Tongue (tissue), 2 donors: ENCODE data around the gene CD38. TPM values are rescaled to one million over a fixed set of nuclear protein-coding genes. Genes with fewer than 3 reads are reported as not detected.
"Not testable (repeated sequence)": the region's sequence is repeated elsewhere in the genome, so short reads cannot be mapped to it uniquely, and the experiment has no call there.

ENCODE experiments used
- DNase-seq: peaks from one replicate; pipeline ENCODE4 v3.0.0-alpha.2; 2015
- total RNA-seq: library from RNA; depleted of rRNA; stranded (reverse); fragments of >200 nt; gene quantifications from one replicate; pipeline ENCODE4 v1.2.3, GENCODE V29; 2014

Gene CD38
- total RNA-seq, 1 donor from 2014 or later = 4.4 TPM

DNA sequence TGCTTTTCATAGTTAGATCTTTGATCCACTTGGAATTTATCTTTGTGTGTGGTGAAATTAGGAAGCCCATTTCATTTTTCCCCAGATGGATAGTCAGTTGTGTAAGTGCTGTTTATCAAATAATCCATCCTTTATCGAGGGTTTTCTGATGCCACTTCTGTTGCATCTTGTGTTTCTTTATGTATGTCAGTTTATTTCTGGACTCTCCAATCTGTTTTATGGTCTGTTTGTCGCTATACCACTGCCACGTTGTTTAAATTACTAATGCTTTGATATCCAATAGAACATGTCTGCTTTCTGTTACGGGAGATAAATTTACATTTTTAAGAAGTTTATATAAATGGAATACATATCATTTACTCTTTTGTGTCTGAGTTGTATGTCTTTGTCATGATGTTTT, 21.0 kb downstream of the CD38 start:
- DNase-seq = no peak

DNA sequence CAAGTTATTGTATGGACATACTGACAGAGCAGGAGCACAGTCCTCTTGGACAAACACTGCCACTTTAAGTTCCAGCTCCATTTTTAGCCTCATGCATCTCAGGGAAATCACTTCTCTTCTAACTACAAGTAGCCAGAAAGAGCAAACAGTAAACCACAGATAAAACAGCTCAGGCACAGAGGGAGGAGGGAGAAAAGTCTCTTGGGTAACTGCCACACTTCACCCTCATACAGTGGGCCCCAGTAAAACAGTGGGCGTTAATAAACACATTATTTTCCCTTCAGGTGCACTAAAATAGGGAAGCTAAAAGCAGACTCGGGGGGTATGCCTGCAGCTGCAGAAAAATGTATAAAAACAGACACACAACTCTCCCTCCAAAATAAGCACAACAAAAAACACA, 21.6 kb downstream of the CD38 start:
- no peak for DNase-seq

DNA sequence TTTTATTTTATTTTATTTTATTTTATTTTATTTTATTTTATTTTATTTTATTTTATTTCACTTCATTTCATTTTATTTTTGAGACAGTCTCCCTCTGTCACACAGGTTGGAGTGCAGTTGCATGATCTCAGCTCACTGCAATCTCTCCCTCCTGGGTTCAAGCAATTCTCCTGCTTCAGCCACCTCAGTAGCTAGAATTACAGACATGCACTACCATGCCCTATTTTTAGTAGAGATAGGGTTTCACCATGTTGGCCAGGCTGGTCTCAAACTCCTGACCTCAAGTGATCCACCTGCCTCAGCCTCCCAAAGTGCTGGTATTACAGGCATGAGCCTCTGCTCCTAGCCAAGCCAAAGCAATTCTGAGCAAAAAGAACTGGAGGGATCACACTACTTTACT, 24.4 kb downstream of the CD38 start:
- DNase-seq = not testable (repeated sequence)

DNA sequence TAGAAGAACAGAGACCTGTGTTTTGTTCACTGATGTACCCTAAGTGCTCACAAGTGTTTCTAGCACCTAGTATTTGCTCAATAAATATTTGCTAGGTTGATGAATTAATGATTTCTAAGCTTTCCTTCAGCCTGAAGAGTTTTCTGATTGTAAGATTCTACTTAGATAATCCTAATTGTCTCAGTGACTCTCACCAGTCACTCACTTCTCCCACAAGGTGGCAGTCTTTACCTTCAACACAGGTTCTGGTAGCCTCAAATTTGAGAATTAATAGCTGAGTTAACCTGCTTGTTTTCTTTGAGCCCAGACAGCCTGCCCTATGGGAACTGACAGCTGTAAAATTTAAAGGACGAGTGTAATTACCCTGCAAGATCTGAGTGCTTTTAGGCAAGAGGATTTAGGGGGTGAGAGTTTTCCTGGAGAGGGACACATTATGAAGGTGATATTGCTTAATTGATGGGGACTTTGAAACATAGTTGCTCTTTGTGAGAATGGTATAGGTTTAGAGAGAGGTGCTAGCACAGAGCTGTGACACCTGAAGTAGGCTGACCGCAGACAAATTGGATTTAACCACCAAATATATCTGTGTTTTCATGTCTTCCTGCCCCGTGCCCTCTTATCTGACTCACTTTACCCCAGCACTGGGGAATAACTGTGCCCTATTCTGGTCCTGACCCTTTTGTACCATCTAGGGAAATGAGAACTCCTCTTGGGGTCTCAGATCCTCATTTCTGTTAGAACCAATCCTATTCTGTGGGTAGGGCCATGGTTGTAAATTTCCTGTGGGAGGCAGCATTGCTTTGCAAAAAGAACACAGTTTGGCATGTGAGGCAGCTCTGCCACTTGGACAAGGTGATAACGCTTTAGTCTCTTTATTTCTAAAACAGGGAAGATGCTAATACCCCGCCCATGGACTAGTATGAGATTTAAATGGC, 27.7 kb downstream of the CD38 start:
- peak; percentile 80 for DNase-seq

DNA sequence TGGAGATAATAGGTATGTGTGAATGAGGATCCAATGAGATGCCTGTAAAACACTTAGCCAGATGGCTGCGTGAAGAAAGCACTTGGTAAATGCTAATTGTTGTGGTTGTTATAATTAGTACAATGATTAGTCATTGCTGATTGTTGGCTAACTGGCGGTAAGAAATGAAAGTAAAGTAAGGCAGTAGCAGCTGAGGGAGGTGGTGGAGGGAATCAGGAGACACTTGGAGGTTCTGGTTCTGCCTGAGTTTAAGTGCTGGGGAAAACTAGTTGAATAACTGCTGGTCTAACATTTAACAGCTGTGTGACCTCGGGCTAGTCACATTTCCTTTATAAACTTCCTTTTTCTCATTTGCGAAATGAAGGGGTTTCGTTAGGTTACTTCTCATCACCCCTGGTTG, 30.9 kb downstream of the CD38 start:
- DNase-seq = no peak

DNA sequence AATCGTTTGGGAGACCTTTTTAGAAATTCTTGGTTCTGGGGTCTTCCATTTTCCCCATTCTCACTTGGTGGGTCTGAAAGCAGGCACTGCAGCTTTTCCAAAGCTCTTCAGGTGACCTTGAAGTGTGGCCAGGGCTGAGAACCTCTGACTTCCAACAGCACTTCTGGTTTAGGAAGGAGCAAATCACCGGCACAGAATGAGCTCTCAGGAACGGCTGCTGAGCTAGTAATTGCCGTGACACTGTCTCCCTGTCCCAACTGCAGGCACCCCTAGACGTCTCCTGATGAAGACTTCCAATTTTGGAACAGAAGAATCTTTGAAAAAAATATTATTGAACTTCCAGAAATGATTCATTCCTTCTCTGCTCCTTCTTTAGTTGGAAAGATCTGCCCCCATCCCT, 31.3 kb downstream of the CD38 start:
- DNase-seq = no peak

DNA sequence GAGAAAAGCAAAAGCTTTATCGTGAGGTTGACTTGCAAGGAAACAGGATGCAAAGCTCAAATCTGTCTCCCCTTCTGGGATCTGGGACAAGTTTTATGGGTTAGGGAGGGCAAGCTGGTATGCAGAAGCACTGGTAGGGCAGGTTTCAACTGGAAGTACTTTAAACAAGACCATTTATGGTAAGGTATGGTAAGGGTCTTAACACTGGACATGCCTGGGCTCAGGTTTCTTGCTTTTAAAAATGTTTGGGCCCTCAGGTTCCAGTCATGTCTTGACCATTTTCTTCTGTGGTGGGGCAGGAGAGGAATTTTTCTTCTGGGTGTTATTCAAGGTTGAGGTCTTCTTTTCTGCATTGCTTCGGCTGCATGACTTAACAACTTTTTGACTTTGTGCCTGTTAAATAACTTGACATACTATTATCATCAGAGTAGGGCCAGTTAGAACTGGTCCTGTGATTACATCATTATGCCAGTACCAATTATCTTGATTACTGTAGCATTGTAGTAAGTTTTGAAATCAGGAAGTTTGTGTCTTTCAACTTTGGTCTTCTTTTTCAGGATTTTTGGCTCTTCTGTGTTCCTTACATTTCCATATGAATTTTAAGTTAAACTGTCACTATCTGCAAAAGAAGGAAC, 33.7 kb downstream of the CD38 start:
- DNase-seq = no peak

DNA sequence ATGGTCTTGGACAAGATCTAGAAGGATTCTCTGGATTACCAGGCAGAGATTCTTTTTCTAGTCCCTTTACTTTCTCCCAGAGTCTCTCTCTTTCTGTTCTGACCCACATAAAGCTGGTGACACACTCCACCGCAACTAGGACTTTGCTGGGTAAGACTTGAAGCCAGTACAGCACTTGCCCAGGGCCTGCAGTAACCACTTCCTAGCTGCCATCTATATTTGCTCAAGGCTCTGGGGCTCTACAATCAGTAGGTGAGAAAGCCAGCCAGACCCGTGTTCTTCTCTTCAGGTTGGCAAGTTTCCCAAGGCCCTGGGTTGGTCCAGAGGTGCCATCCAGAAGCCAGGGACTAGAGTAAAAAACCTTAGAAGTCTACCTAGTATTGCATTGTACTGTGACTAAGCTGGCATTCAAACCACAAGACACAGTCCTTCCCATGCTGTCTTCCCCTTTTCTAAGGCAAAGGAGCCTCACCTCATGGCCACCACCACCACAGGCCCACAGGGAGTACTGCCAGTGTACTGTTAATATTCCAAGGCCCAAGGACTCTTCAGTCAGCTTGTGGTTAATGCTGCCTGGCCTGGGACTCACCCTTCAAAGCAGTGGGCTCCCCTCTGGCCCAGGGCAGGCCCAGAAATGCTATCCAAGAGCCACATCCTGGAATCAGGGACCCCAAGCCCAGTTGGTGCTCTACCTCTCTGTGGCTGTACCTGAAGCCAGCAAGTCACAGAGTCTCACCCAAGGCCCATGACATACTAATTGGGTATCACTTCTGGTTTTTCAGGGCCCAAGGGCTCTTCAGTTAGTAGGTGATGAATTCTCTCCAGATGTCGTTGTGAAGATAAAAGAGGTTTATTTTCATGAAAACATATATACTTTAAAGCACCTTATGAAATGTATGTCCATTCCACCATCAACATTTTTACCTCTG, 54.7 kb downstream of the CD38 start:
- no peak for DNase-seq

DNA sequence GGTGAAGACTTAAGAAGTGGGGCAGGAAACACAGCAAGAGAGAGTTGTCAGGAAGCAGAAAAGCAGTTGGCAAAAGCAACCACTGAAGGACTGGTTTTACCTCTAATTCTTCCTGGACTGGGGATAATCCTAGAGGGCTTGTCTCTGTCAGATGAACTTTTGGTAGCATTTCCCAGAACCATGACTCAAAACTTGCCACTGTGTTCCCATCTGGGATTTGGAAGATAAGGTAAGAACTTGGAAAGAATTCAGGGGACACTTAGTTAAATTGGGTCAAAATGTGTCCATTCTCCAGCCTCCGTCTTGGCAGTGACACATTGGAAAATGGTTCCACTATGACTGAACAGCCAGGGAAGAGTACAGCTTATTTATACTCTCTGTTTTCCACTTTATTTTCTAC, 55.7 kb downstream of the CD38 start:
- no peak for DNase-seq

DNA sequence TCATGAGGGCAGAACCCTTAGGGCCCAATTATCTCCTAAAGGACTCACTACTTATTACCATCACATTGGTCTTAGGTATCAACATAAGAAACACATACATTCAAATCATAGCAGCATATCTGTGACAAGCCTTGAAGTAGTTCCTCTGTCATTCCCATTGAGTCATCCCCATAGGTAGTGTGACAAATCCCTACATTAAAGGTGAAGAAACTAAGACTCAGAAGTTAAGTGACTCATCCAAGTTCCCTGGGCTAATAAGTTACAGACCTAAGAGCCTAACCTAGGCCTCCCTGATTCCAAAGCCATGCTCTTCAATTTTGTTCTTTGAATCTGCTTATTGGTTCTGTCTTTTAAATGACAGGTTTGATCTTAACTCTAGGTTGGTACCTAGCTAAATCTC, 58.2 kb downstream of the CD38 start:
- no peak for DNase-seq

DNA sequence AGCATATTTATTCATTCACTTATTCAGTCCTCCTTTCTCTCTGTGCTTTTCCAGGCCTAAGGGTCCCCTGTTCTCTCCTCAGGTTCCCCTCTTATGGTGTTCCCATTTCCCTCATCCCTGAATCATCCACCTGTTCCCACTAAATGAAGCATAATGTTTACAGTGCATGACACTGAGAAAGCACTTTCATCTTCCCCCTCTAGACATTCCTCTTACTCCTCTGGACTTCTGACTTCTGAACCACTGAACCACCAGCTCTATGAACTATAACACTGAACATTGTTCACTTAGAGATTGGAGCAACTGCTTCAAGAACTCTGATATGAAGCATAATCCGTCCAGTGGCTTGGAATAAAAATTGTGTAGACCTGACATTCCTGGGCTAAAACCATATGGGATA, 59.5 kb downstream of the CD38 start:
- no peak for DNase-seq

DNA sequence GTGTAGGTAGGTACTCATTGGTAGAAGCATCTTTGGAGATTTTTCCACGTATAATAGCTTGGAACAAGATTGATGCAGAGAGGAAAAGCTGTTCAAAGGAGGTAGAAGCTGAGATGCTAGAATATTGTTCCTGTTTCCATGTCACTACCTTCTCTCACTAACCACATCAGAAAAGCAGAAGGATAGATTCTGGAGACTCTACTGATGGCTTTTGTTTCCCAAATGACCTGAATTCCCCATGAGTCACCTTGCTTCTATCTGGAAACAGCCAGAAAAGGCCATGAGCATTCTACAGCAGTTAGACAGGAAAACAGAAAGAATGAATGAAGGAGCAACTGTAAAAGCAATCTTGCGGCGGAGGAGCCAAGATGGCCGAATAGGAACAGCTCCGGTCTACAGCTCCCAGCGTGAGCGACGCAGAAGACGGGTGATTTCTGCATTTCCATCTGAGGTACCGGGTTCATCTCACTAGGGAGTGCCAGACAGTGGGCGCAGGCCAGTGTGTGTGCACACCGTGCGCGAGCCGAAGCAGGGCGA, 63.1 kb downstream of the CD38 start:
- DNase-seq = not testable (repeated sequence)

DNA sequence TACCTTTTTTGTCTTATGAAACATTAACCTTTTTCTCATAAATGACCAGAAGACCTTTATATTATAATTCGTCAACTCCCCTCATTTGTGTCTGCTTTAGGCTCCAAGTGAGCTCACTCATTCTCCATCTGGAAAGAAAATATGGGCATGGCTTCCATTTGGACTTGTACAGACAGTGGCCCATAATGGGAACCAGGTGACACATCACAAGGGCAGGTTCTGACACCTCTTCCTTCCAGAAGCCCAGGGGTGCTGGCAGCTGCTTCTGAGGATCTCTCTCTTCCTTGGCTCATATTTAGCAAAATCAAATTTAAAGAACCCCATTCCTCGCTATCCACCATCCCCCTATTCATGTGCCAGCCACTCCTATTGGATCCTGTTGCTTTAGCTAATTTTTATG, 69.6 kb downstream of the CD38 start:
- no peak for DNase-seq

DNA sequence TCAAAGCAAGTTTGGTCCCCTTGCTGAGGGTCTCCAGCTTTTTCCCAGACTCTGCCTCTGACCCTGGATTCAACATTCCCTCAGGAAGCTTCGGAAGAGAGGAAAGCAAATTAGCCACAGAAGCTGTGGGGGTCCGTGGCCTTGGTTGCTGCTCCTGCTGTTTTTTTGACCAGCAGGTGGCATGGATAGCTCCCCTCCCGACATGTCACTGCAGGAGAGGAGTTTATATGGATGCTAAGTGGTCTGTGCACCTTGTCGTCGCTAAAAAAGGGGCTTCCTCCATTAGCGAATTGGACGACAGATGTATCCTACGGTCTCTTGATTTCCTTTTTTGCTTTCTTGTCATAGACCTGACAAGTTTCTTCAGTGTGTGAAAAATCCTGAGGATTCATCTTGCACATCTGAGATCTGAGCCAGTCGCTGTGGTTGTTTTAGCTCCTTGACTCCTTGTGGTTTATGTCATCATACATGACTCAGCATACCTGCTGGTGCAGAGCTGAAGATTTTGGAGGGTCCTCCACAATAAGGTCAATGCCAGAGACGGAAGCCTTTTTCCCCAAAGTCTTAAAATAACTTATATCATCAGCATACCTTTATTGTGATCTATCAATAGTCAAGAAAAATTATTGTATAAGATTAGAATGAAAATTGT, 70.2 kb downstream of the CD38 start:
- no peak for DNase-seq

DNA sequence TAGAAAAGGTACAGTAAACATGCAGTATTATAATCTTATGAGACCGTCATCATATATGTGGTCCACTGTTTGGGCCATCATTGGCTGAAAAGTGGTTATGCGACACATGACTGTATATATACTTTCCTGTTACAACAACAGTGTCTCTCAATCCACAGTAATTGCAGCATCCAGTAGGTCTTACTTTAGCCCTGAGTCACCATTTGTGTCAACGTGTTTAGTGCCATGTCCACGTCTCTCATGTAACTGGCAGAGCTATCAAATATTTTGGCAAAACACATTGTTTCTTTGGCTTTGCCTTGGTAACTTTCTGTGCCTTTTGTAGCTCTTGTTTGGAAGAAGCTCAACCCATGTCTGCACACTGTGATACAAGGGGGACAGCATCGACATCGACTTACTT, 73.8 kb downstream of the CD38 start:
- no peak for DNase-seq

DNA sequence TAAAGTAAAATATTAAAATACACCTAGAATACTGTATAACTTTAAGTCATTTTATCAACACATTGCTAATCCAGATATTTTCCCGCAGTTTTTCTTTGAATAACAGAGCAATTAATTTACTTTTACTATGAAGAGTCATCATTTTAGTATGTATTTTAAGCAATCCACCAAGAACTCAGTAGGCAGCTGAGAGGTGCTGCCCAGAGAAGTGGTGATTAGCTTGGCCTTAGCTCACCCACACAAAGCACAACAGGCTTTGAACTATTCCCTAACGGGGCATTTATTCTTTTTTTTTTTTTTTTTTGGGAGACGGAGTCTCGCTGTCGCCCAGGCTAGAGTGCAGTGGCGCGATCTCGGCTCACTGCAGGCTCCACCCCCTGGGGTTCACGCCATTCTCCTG, 74.4 kb downstream of the CD38 start:
- no peak for DNase-seq

DNA sequence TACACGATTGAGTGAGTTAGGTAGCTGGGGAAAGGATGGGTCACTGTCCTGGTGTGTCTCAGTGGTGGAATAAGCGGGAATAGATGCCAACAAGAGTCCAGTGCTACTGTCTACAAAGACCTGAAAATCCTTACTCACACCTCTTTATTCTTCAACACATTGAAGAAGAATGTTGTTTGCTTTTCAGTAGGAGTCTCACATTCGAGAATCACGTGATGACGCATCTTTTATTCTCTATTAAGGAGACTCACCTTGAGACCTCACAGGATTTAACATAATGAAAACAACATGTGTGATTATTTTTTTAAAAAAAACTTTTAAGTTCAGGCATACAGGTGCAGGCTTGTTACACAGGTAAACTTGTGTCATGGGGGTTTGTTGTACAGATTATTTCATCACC, 75.2 kb downstream of the CD38 start:
- no peak for DNase-seq

DNA sequence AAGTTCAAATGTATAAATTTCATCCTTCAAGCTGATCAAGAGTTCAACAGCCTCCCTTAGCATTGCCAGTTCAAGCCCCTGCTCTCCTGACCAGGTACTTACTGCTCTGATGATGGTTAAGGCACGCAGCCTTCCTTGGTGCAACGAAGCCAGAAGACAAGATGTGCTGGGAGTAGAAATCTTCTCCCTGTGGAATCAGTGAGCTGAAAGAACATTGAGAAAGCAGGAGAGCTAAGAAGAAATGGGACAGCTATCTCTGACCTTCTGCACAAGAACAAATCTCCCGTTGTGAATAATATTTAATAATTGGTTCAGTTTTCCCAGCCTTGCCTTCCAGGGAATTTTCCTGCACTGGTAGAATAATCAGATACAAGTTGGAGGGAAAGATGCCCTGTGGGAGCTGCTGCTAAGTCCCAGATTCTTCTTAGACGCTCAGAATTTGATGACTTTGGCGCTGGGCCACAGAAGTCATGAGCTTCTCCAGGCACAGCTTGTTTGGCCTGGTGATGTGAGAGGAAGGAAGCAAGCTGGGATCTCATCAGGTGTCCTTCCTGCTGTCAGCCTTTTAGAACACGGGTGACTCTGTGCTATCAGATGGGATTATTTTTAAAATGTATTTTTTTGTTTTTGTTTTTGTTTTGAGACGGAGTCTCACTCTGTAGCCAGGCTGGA, 77.8 kb downstream of the CD38 start:
- peak; percentile 28 for DNase-seq

DNA sequence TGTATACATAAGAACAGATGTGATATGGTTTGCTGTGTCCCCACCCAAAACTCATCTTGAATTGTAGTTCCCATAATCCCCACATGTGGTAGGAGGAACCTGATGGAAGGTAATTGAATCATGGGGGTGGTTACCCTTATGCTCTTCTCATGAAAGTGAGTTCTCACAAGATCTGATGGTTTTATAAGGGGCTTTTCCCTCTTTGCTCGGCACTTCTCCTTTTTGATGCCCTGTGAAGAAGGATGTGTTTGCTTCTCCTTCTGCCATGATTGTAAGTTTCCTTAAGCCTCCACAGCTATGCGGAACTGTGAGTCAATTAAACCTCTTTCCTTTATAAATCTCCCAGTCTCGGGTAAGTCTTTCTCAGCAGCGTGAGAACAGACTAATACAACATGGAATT, 83.1 kb downstream of the CD38 start:
- not testable (repeated sequence) for DNase-seq

DNA sequence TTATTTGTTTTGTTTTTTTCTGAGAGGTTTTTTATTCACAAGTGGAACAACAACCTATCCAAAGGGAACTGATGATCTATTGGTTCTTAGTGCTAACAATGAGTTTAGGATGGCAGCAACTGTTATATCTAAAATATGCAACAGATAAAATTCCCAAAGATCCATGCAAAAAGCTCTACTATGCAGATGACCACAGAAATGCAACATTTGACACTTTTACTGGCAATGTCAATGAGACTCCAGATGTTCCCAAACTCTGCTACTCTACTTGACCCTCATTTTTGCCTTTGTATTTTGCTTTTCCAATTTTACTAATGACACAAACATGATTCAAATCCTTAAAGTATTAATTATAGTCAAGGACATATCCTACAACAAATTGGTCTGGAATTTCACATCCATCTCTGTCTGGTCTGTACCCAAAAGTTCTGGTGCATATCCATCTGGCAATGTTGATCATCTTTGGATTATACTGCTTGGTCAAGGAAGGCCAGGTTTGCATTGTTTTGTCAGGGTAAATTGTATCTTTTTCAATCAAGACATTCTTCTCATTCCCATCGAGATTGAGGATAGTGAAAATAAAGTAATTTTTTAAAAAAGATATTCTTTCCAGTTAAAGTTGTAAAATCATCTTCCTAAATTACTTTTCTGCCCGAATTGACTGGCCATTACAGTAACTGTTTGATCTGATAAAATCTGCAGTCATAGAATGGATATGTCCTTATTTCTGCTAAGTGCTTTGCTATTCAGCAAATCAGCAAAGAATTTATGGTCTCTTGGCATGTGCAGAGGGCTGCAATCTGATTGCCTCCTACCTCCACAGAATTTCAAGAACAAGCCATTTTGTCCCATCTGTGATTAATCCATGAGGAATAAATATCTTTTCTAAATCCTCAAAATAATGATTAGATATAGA, 86.8 kb downstream of the CD38 start:
- no peak for DNase-seq
